ENCODE results near the gene ZDHHC6.

GRCh38 chr10:112390125-112390703, 56.5 kb downstream of the ZDHHC6 start:
- TF ChIP-seq CTCF (IDR thresholded peaks at IDR 0.05) = no peak
- no peak for TF ChIP-seq POLR2A (IDR thresholded peaks at IDR 0.05)
